OCI-LY7 (cell line): ENCODE data around the gene SYDE2. TPM values are rescaled to one million over a fixed set of nuclear protein-coding genes. Genes with fewer than 3 reads are reported as not detected.

Experiments used
- BruUV-seq: library from RNA; stranded (reverse); fragments of 400-500 nt; replicated peaks from 2 replicates; lab custom pipeline; 2021; lab: Mats Ljungman, UMichigan
- CTCF ChIA-PET: fragments of 300-600 bp; sonication (Branson Sonifier 250); formaldehyde crosslinking; loops from one replicate; lab custom pipeline; 2022; ENCODE audit warnings: antibody characterized with exemption; ENCODE audit not compliant: unreplicated experiment; lab: Charles Lee
- POLR2A ChIA-PET: fragments of 300-600 bp; sonication (Branson Sonifier 250); formaldehyde crosslinking; loops from one replicate; lab custom pipeline; 2022; ENCODE audit warnings: antibody characterized with exemption; lab: Charles Lee
- DNase-seq: peaks from one replicate; pipeline ENCODE4 v3.0.0-alpha.2; 2015; ENCODE audit warnings: low spot score
- H2AFZ ChIP-seq: fragments of 200-600 bp; sonication (generic), shearing (Covaris generic); 2 replicates; pipeline ENCODE4 v1.6.1; 2014; ENCODE audit warnings: mild to moderate bottlenecking, antibody characterized with exemption, low read length, moderate library complexity
- H3K27ac ChIP-seq: fragments of 200-600 bp; sonication (generic); 2 replicates; pipeline ENCODE4 v1.5.1; 2014; ENCODE audit warnings: mixed run types, low read depth, mild to moderate bottlenecking, moderate library complexity, low read length, inconsistent platforms; ENCODE audit not compliant: poor library complexity, severe bottlenecking
- H3K36me3 ChIP-seq: fragments of 200-600 bp; sonication (generic); 2 replicates; pipeline ENCODE4 v1.6.1; 2014; ENCODE audit warnings: mild to moderate bottlenecking, antibody characterized with exemption, low read length, moderate library complexity, mixed read lengths; ENCODE audit not compliant: insufficient read depth
- H3K4me1 ChIP-seq: fragments of 200-600 bp; sonication (generic); 2 replicates; pipeline ENCODE4 v1.5.1; 2014; ENCODE audit warnings: mild to moderate bottlenecking, low read length; ENCODE audit not compliant: insufficient read depth, poor library complexity, severe bottlenecking
- H3K4me2 ChIP-seq: fragments of 200-600 bp; sonication (generic); 2 replicates; pipeline ENCODE4 v1.6.1; 2014; ENCODE audit warnings: mild to moderate bottlenecking, low read length
- H3K4me3 ChIP-seq: fragments of 200-600 bp; sonication (generic); 2 replicates; pipeline ENCODE4 v1.5.1; 2014; ENCODE audit warnings: mild to moderate bottlenecking, low read depth, low read length; ENCODE audit not compliant: poor library complexity, severe bottlenecking
- H3K79me2 ChIP-seq: fragments of 200-600 bp; sonication (generic); 2 replicates; pipeline ENCODE4 v1.6.1; 2016; ENCODE audit warnings: low read depth, mild to moderate bottlenecking, low read length, moderate library complexity, mixed read lengths; ENCODE audit not compliant: insufficient read depth
- H3K9me2 ChIP-seq: fragments of 200-600 bp; sonication (generic); 2 replicates; pipeline ENCODE4 v1.6.1; 2016; ENCODE audit warnings: mild to moderate bottlenecking, low read length, mixed read lengths; ENCODE audit not compliant: insufficient read depth
- H3K9me3 ChIP-seq: fragments of 200-600 bp; sonication (generic); 2 replicates; pipeline ENCODE4 v1.6.1; 2014; ENCODE audit warnings: mild to moderate bottlenecking, mixed run types, low read length, mixed read lengths
- H4K20me1 ChIP-seq: fragments of 200-600 bp; sonication (generic); 2 replicates; pipeline ENCODE4 v1.6.1; 2014; ENCODE audit warnings: mild to moderate bottlenecking, antibody characterized with exemption, low read length, moderate library complexity, mixed read lengths; ENCODE audit not compliant: insufficient read depth
- CTCF ChIP-seq: fragments of 200-600 bp; sonication (generic); conservative IDR thresholded peaks from 2 replicates; pipeline ENCODE4 v1.5.1; 2014; ENCODE audit warnings: mild to moderate bottlenecking, antibody characterized with exemption, low read length, moderate library complexity, mixed read lengths
- EZH2phosphoT487 ChIP-seq: fragments of 200-600 bp; sonication (generic); IDR thresholded peaks from 2 replicates; pipeline ENCODE4 v1.6.1; 2018; ENCODE audit warnings: low read depth, borderline replicate concordance, mild to moderate bottlenecking, mixed run types, antibody characterized with exemption, low read length, moderate library complexity, mixed read lengths
- intact Hi-C: fragments of 100-400 bp; cut with micrococcal nuclease; formaldehyde crosslinking; loops from one replicate; pipeline ENCODE4 v1.10.0; 2022; ENCODE audit not compliant: unreplicated experiment
- total RNA-seq, 2 experiments: library from RNA; depleted of rRNA in 1 of 2; stranded (reverse); fragments of >200 nt in 1 of 2; shearing (Covaris generic) in 1 of 2; gene quantifications; 2 replicates each; pipeline ENCODE4 v1.2.3, GENCODE V29; 2014 to 2022

SYDE2 gene
- total RNA-seq, 2 experiments from 2014 or later = not detected

GRCh38 chr1:85228972-85229371 lies 28.2 kb upstream of the SYDE2 start:
- no peaks in the 10 kb centered on the region for H3K9me2 ChIP-seq
- H2AFZ ChIP-seq = no peak overlapping the region
- H3K36me3 ChIP-seq = no peaks in the 10 kb centered on the region
- no peaks in the 10 kb centered on the region for H3K9me3 ChIP-seq
- no peaks in the 10 kb centered on the region for H4K20me1 ChIP-seq
- no peak overlapping the region for H3K4me3 ChIP-seq
- no peak for TF ChIP-seq EZH2phosphoT487
- no peak for TF ChIP-seq CTCF
- H3K4me2 ChIP-seq = no peak overlapping the region
- POLR2A ChIA-PET = interaction anchor here (0.6 to 1.2 kb wide), 3 partner anchors 344 to 865 kb away, joined by 3 to 8 read pairs (median 4); no protein-coding TSS in a partner anchor
- H3K27ac ChIP-seq = no peak overlapping the region
- BruUV-seq = no TSS peak
- no peak for DNase-seq
- CTCF ChIA-PET = no interaction called here
- H3K79me2 ChIP-seq = no peaks in the 10 kb centered on the region
- intact Hi-C loops = no loop called here
- H3K4me1 ChIP-seq = no peaks in the 10 kb centered on the region

GRCh38 chr1:85225624-85226380 lies 25.0 kb upstream of the SYDE2 start:
- Histone ChIP-seq H3K4me2 (no peak overlapping the region), H3K27ac (no peak overlapping the region), H2AFZ (no peak overlapping the region), H3K9me2 (no peaks in the 10 kb centered on the region), H3K4me3 (no peak overlapping the region), H3K4me1 (no peaks in the 10 kb centered on the region), H3K36me3 (no peaks in the 10 kb centered on the region), H3K79me2 (no peaks in the 10 kb centered on the region), H4K20me1 (no peaks in the 10 kb centered on the region), H3K9me3 (no peaks in the 10 kb centered on the region)
- intact Hi-C loops = no loop called here
- no TSS peak for BruUV-seq
- TF ChIP-seq CTCF = no peak
- TF ChIP-seq EZH2phosphoT487 = no peak
- CTCF ChIA-PET = no interaction called here
- POLR2A ChIA-PET = interaction anchor here (0.7 kb wide), 2 partner anchors 113 to 322 kb away, joined by 3 read pairs; no protein-coding TSS in a partner anchor
- no peak for DNase-seq
